SK-N-SH (cell line): Measurements from ENCODE around the gene SRSF2.

Experiments used
- EZH2phosphoT487 ChIP-seq: fragments of 200-600 bp; sonication (generic); IDR thresholded peaks from 2 replicates; pipeline ENCODE4 v1.6.1; 2017; ENCODE audit warnings: low read depth, mixed run types, mild to moderate bottlenecking, antibody characterized with exemption, moderate library complexity, borderline replicate concordance
- FOXM1 ChIP-seq: IDR thresholded peaks from 2 replicates; pipeline ENCODE4 v1.4.0; 2012; ENCODE audit warnings: low read depth, mild to moderate bottlenecking
- GABPA ChIP-seq: IDR thresholded peaks from 2 replicates; pipeline ENCODE4 v1.4.0; 2012; ENCODE audit warnings: low read depth, mild to moderate bottlenecking
- MAX ChIP-seq: IDR thresholded peaks from 2 replicates; pipeline ENCODE4 v1.4.0; 2012; ENCODE audit warnings: low read depth
- POLR2AphosphoS5 ChIP-seq: IDR thresholded peaks from 2 replicates; pipeline ENCODE4 v1.6.1; 2012; ENCODE audit warnings: low read depth, low read length
- RFX5 ChIP-seq: IDR thresholded peaks from 2 replicates; pipeline ENCODE4 v1.6.1; 2012; ENCODE audit warnings: mild to moderate bottlenecking, improper control_type of control experiment, low read length
- SIN3A ChIP-seq: IDR thresholded peaks from 2 replicates; pipeline ENCODE4 v1.6.1; 2012; ENCODE audit warnings: low read depth, mild to moderate bottlenecking, low read length, moderate library complexity, borderline replicate concordance
- TCF12 ChIP-seq: IDR thresholded peaks from 2 replicates; pipeline ENCODE4 v1.4.0; 2012
- YY1 ChIP-seq: IDR thresholded peaks from 2 replicates; pipeline ENCODE4 v1.4.0; 2012; ENCODE audit warnings: low read depth, mild to moderate bottlenecking
- TF ChIP-seq, protein P1 (sequence below): fragments of 200-600 bp; sonication (generic); IDR thresholded peaks from 2 replicates; pipeline ENCODE4 v1.6.1; 2017; ENCODE audit warnings: antibody characterized with exemption, mild to moderate bottlenecking, moderate library complexity
- TF ChIP-seq, protein P2 (sequence below): IDR thresholded peaks from 2 replicates; pipeline ENCODE4; 2012

DNA sequence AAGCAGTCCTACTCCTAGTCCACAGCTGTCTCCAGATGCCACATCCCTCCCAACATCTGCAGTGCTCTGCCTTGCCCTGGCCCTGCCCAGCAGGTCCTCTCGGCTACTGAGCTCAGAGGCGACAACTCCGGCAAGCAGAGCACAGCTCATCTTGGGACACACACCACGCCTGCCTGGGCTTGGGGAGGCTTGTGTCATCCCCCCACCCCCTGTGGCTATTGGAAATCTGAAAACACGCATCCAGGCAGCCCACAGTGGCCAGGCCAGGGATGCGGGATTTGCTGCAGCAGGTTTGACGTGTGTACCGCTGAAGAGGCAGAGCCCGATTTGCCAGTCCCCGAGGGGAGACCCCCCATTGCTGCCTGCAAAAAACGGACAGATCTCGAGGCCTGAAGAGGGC, 51.8 kb downstream of the SRSF2 start:
- TF ChIP-seq RFX5, result no peak
- TF ChIP-seq, protein P1, sequence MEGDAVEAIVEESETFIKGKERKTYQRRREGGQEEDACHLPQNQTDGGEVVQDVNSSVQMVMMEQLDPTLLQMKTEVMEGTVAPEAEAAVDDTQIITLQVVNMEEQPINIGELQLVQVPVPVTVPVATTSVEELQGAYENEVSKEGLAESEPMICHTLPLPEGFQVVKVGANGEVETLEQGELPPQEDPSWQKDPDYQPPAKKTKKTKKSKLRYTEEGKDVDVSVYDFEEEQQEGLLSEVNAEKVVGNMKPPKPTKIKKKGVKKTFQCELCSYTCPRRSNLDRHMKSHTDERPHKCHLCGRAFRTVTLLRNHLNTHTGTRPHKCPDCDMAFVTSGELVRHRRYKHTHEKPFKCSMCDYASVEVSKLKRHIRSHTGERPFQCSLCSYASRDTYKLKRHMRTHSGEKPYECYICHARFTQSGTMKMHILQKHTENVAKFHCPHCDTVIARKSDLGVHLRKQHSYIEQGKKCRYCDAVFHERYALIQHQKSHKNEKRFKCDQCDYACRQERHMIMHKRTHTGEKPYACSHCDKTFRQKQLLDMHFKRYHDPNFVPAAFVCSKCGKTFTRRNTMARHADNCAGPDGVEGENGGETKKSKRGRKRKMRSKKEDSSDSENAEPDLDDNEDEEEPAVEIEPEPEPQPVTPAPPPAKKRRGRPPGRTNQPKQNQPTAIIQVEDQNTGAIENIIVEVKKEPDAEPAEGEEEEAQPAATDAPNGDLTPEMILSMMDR, result no peak
- TF ChIP-seq, protein P2, sequence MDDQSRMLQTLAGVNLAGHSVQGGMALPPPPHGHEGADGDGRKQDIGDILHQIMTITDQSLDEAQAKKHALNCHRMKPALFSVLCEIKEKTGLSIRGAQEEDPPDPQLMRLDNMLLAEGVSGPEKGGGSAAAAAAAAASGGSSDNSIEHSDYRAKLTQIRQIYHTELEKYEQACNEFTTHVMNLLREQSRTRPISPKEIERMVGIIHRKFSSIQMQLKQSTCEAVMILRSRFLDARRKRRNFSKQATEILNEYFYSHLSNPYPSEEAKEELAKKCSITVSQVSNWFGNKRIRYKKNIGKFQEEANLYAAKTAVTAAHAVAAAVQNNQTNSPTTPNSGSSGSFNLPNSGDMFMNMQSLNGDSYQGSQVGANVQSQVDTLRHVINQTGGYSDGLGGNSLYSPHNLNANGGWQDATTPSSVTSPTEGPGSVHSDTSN, result no peak
- TF ChIP-seq POLR2AphosphoS5, result no peak
- no peak for TF ChIP-seq SIN3A
- no peak for TF ChIP-seq YY1
- no peak for TF ChIP-seq EZH2phosphoT487
- no peak for TF ChIP-seq TCF12
- no peak for TF ChIP-seq FOXM1
- TF ChIP-seq GABPA, result no peak
- TF ChIP-seq MAX, result no peak
